ENCODE data around the gene SLC22A3.

The SLC22A3 gene

DNA sequence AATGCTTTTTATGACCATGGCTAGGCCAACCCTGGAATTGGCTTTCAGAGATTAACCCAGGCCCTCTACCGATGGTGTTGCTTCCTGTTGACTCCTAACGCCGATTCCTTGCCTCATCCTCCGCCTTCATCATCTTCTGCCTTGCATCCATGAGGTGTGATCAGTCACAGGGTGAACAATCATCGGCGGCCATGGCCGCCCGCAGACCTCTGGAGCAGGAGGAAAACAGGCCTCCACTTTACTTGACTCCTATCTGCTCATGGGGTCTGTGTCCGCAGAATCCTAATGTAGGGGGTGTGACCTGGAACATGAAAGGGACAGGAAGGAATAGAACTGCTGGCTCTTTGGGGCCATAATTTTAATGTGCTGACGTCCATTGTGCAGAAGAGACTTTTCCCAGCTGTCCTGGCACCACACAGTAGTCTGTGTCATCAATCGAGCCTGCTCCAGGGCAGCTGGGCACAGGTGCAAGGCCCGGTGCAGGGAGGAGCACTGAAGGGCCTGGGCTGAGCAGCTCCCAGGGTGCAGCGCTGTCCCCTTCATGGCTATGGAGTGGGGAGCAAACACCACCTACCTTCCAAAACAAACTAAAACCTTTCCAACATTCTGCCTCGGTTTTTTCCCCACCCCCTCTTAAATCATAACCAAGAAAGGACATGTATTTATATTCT is 8.0 kb downstream of the SLC22A3 start:
- no peak overlapping the region for H2AFZ ChIP-seq (ENCODE audit: low read depth, low read length)
- H4K8ac ChIP-seq (ENCODE audit: low read length), result no peak overlapping the region
- H2BK120ac ChIP-seq (ENCODE audit: low read depth, low read length), result no peak overlapping the region
- WGBS, result 87% methylated on average over 12 of the region's 14 CpGs
- no peaks in the 10 kb centered on the region for H3K36me3 ChIP-seq (ENCODE audit: control insufficient read depth in 1 of 2, insufficient read depth in 2 of 2, low read depth in 1 of 2, low read length in 2 of 2)
- no peak overlapping the region for H2BK15ac ChIP-seq (ENCODE audit: low read depth, poor library complexity, severe bottlenecking)
- no peak overlapping the region for H2AK5ac ChIP-seq (ENCODE audit: low read length, severe bottlenecking)
- H3K4me3 ChIP-seq (ENCODE audit: insufficient read depth in 1 of 2, low read depth in 1 of 2, low read length in 2 of 2), result no peak overlapping the region
- H3K23ac ChIP-seq (ENCODE audit: low read length in 2 of 2), result no peak overlapping the region
- no peak overlapping the region for H3K27ac ChIP-seq (ENCODE audit: low read length, poor library complexity, severe bottlenecking)
- no peaks in the 10 kb centered on the region for H3K9me3 ChIP-seq (ENCODE audit: control insufficient read depth, low read length)
- no peak for DNase-seq
- no peak overlapping the region for H3K9ac ChIP-seq (ENCODE audit: low read length)
- H4K91ac ChIP-seq (ENCODE audit: low read length), result no peak overlapping the region
- no peak overlapping the region for H3K18ac ChIP-seq (ENCODE audit: low read depth in 1 of 2, low read length in 2 of 2)
- H3K4ac ChIP-seq (ENCODE audit: low read depth in 1 of 2, low read length in 2 of 2), result no peak overlapping the region
- H3K27me3 ChIP-seq (ENCODE audit: control insufficient read depth in 1 of 2, insufficient read depth in 1 of 2, low read length in 2 of 2), result no peaks in the 10 kb centered on the region
- H3K14ac ChIP-seq (ENCODE audit: low read length in 2 of 2), result no peak overlapping the region
- H2BK5ac ChIP-seq (ENCODE audit: low read depth, low read length, poor library complexity, severe bottlenecking), result no peak overlapping the region
- H3K4me1 ChIP-seq (ENCODE audit: control insufficient read depth, insufficient read depth, low read depth, low read length), result peaks cover 6% of the 10 kb centered on the region
- peaks cover 2% of the 10 kb centered on the region for H3K79me1 ChIP-seq (replicated peaks; ENCODE audit: low read length, poor library complexity, severe bottlenecking)
- H2BK12ac ChIP-seq (ENCODE audit: low read length in 2 of 2), result no peak overlapping the region
- no peak overlapping the region for H3K4me2 ChIP-seq (ENCODE audit: low read length, poor library complexity, severe bottlenecking)

DNA sequence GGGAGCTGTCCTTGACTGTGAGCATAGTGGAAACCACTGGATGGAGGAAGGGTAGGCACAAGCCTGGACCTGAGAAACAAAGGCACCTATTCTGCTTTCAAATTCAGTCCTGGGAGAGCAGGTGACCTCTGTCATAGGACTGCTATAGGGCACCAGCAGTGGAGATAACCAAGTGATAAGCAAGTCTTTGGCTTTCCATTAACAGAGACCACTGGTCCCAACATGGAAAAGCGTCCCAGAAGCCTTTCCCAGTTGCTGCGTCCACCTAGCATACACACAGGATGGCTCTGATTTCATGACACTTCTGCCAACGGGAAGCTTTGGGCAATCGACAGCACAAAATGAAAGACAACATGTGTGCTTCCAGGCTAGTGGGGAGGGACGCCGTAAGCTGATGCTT is 8.9 kb downstream of the SLC22A3 start:
- no peak overlapping the region for H3K23ac ChIP-seq (ENCODE audit: low read length in 2 of 2)
- 80% methylated on average over 6 of the region's 6 CpGs for WGBS
- no peaks in the 10 kb centered on the region for H3K27me3 ChIP-seq (ENCODE audit: control insufficient read depth in 1 of 2, insufficient read depth in 1 of 2, low read length in 2 of 2)

DNA sequence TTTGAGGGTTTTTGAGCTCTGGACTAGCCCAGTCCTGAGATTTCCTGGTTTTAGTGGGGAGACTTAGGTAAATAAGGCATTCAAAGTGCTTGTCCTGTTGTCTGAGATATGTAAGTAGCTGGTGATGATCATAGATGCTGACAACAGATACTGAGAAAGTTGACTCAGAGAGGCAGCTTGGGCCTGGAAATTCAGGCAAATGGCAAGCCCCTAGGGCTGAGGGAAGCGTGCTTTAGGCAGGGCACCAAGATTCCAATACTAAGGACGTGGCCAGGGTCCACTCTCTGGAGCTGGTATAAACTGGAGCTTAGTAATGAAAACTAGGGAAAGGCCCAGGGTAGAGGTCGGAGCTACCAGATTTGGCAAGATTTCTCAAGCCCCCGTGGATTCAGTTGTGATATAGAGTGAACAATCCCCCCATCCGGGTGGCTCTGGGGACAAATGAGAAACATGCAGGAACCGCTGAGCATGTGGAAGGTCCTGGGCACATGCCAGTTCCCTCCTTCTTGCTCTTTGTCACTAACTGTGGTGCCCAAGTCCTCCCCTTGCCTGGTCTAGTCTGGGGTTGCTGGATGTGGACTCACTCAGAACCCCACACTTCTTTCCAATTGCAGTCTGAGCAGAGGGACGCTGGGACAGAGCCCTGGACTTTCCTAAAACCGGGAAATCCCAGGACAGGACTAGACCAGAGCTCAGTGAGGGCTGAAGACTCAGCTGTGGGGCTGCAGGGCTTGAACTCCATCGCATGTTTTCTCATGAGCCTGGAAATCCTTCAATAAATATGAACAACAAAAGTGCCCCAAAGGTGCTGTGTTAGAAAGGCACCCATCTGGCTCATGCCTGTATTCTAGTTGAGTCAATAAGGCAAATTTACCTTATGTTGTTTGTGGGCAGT is 10.3 kb downstream of the SLC22A3 start:
- H2BK5ac ChIP-seq (ENCODE audit: low read depth, low read length, poor library complexity, severe bottlenecking), result no peak overlapping the region
- DNase-seq, result no peak
- H3K79me1 ChIP-seq (replicated peaks; ENCODE audit: low read length, poor library complexity, severe bottlenecking), result peaks cover 2% of the 10 kb centered on the region
- no peak overlapping the region for H2BK12ac ChIP-seq (ENCODE audit: low read length in 2 of 2)
- H3K18ac ChIP-seq (ENCODE audit: low read depth in 1 of 2, low read length in 2 of 2), result no peak overlapping the region
- WGBS, result 48% methylated on average over 9 of the region's 9 CpGs
- no peak overlapping the region for H2AFZ ChIP-seq (ENCODE audit: low read depth, low read length)
- H3K9ac ChIP-seq (ENCODE audit: low read length), result no peak overlapping the region
- no peak overlapping the region for H2BK15ac ChIP-seq (ENCODE audit: low read depth, poor library complexity, severe bottlenecking)
- H4K8ac ChIP-seq (ENCODE audit: low read length), result no peak overlapping the region
- no peak overlapping the region for H2AK5ac ChIP-seq (ENCODE audit: low read length, severe bottlenecking)
- no peak overlapping the region for H4K91ac ChIP-seq (ENCODE audit: low read length)
- no peaks in the 10 kb centered on the region for H3K36me3 ChIP-seq (ENCODE audit: control insufficient read depth in 1 of 2, insufficient read depth in 2 of 2, low read depth in 1 of 2, low read length in 2 of 2)
- H3K4me2 ChIP-seq (ENCODE audit: low read length, poor library complexity, severe bottlenecking), result no peak overlapping the region
- no peak overlapping the region for H3K23ac ChIP-seq (ENCODE audit: low read length in 2 of 2)
- no peaks in the 10 kb centered on the region for H3K9me3 ChIP-seq (ENCODE audit: control insufficient read depth, low read length)
- no peaks in the 10 kb centered on the region for H3K27me3 ChIP-seq (ENCODE audit: control insufficient read depth in 1 of 2, insufficient read depth in 1 of 2, low read length in 2 of 2)
- no peak overlapping the region for H3K4ac ChIP-seq (ENCODE audit: low read depth in 1 of 2, low read length in 2 of 2)
- no peak overlapping the region for H3K27ac ChIP-seq (ENCODE audit: low read length, poor library complexity, severe bottlenecking)
- no peak overlapping the region for H3K4me3 ChIP-seq (ENCODE audit: insufficient read depth in 1 of 2, low read depth in 1 of 2, low read length in 2 of 2)
- no peak overlapping the region for H3K14ac ChIP-seq (ENCODE audit: low read length in 2 of 2)
- H3K4me1 ChIP-seq (ENCODE audit: control insufficient read depth, insufficient read depth, low read depth, low read length), result peaks cover 6% of the 10 kb centered on the region
- H2BK120ac ChIP-seq (ENCODE audit: low read depth, low read length), result no peak overlapping the region

More for the DNA sequence above, 8.9 kb downstream of the SLC22A3 start:
- Histone ChIP-seq H2BK120ac (ENCODE audit: low read depth, low read length) (no peak overlapping the region), H3K4me3 (ENCODE audit: insufficient read depth in 1 of 2, low read depth in 1 of 2, low read length in 2 of 2) (no peak overlapping the region), H3K36me3 (ENCODE audit: control insufficient read depth in 1 of 2, insufficient read depth in 2 of 2, low read depth in 1 of 2, low read length in 2 of 2) (no peaks in the 10 kb centered on the region), H3K4me2 (ENCODE audit: low read length, poor library complexity, severe bottlenecking) (no peak overlapping the region), H3K79me1 (replicated peaks; ENCODE audit: low read length, poor library complexity, severe bottlenecking) (peaks cover 2% of the 10 kb centered on the region), H4K8ac (ENCODE audit: low read length) (no peak overlapping the region), H2AK5ac (ENCODE audit: low read length, severe bottlenecking) (no peak overlapping the region), H2BK5ac (ENCODE audit: low read depth, low read length, poor library complexity, severe bottlenecking) (no peak overlapping the region), H3K4me1 (ENCODE audit: control insufficient read depth, insufficient read depth, low read depth, low read length) (peaks cover 6% of the 10 kb centered on the region), H2AFZ (ENCODE audit: low read depth, low read length) (no peak overlapping the region), H3K4ac (ENCODE audit: low read depth in 1 of 2, low read length in 2 of 2) (no peak overlapping the region), H3K27ac (ENCODE audit: low read length, poor library complexity, severe bottlenecking) (no peak overlapping the region), H2BK12ac (ENCODE audit: low read length in 2 of 2) (no peak overlapping the region), H3K9ac (ENCODE audit: low read length) (no peak overlapping the region), H2BK15ac (ENCODE audit: low read depth, poor library complexity, severe bottlenecking) (no peak overlapping the region), H3K14ac (ENCODE audit: low read length in 2 of 2) (no peak overlapping the region), H3K9me3 (ENCODE audit: control insufficient read depth, low read length) (no peaks in the 10 kb centered on the region), H3K18ac (ENCODE audit: low read depth in 1 of 2, low read length in 2 of 2) (no peak overlapping the region), H4K91ac (ENCODE audit: low read length) (no peak overlapping the region)
- DNase-seq, result no peak

DNA sequence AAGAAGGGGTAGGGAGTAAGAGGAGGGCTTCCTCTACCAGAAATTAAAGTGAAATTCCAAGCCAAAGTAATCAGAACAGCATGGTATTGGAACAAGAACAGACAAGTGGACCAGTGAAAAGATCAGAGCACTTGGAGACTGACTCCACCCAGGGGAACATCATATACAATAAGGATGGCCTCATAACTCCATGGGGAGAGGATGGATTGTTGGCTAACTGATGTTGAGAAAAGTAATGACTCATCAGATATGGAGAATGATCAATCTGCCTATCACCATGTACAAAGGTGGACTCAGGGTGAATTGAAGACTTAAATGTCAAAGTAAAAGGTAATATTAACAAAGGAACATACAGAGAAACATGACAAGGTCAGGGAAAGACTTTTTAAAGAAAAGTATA is 12.8 kb downstream of the SLC22A3 start:
- no peak overlapping the region for H3K4ac ChIP-seq (ENCODE audit: low read depth in 1 of 2, low read length in 2 of 2)
- H3K4me3 ChIP-seq (ENCODE audit: insufficient read depth in 1 of 2, low read depth in 1 of 2, low read length in 2 of 2), result no peak overlapping the region
- no peaks in the 10 kb centered on the region for H3K4me1 ChIP-seq (ENCODE audit: control insufficient read depth, insufficient read depth, low read depth, low read length)
- DNase-seq, result no peak
- no peak overlapping the region for H3K23ac ChIP-seq (ENCODE audit: low read length in 2 of 2)
- no peak overlapping the region for H3K4me2 ChIP-seq (ENCODE audit: low read length, poor library complexity, severe bottlenecking)
- no peak overlapping the region for H2BK15ac ChIP-seq (ENCODE audit: low read depth, poor library complexity, severe bottlenecking)
- H3K9me3 ChIP-seq (ENCODE audit: control insufficient read depth, low read length), result no peaks in the 10 kb centered on the region
- peaks cover 1% of the 10 kb centered on the region for H3K79me1 ChIP-seq (replicated peaks; ENCODE audit: low read length, poor library complexity, severe bottlenecking)
- no peak overlapping the region for H2BK12ac ChIP-seq (ENCODE audit: low read length in 2 of 2)
- no peak overlapping the region for H2BK120ac ChIP-seq (ENCODE audit: low read depth, low read length)
- no peak overlapping the region for H3K18ac ChIP-seq (ENCODE audit: low read depth in 1 of 2, low read length in 2 of 2)
- H2BK5ac ChIP-seq (ENCODE audit: low read depth, low read length, poor library complexity, severe bottlenecking), result no peak overlapping the region
- H2AFZ ChIP-seq (ENCODE audit: low read depth, low read length), result no peak overlapping the region
- H3K14ac ChIP-seq (ENCODE audit: low read length in 2 of 2), result no peak overlapping the region
- no peaks in the 10 kb centered on the region for H3K27me3 ChIP-seq (ENCODE audit: control insufficient read depth in 1 of 2, insufficient read depth in 1 of 2, low read length in 2 of 2)
- no peaks in the 10 kb centered on the region for H3K36me3 ChIP-seq (ENCODE audit: control insufficient read depth in 1 of 2, insufficient read depth in 2 of 2, low read depth in 1 of 2, low read length in 2 of 2)
- H2AK5ac ChIP-seq (ENCODE audit: low read length, severe bottlenecking), result no peak overlapping the region
- H4K8ac ChIP-seq (ENCODE audit: low read length), result no peak overlapping the region
- H4K91ac ChIP-seq (ENCODE audit: low read length), result no peak overlapping the region
- H3K9ac ChIP-seq (ENCODE audit: low read length), result no peak overlapping the region
- H3K27ac ChIP-seq (ENCODE audit: low read length, poor library complexity, severe bottlenecking), result no peak overlapping the region
